Measurements from ENCODE around the gene GRAMD1A. TPM values are rescaled to one million over a fixed set of nuclear protein-coding genes. Genes with fewer than 3 reads are reported as not detected.
A peak's percentile ranks its signal among the peaks of the same experiment; 100 is the strongest.

GRAMD1A gene
- total RNA-seq, 1 donor from 2014 or later: 27.2 TPM

- no peaks in the 10 kb centered on the region for H3K9me3 ChIP-seq (ENCODE audit: low read depth)
- Mint-ChIP-seq H3K9me3 (peaks cover 4% of the 10 kb centered on the region), H3K4me3 (no peak overlapping the region), H3K4me1 (peaks cover 14% of the 10 kb centered on the region), H3K27me3 (ENCODE audit: insufficient read depth, low read depth) (peaks cover 4% of the 10 kb centered on the region), H3K27ac (no peak overlapping the region), H3K36me3 (no peaks in the 10 kb centered on the region)
- peaks cover 20% of the 10 kb centered on the region for H3F3A ChIP-seq (ENCODE audit: low read depth)
- H3K79me2 ChIP-seq (ENCODE audit: low read depth): no peaks in the 10 kb centered on the region
- no peaks in the 10 kb centered on the region for H4K20me1 ChIP-seq (ENCODE audit: low read depth)
- no peak overlapping the region for H2AFZ ChIP-seq (replicated peaks)
- H3K4me1 ChIP-seq: peaks cover 14% of the 10 kb centered on the region
- no peak overlapping the region for H3K9ac ChIP-seq
- no peak overlapping the region for H3K27ac ChIP-seq
- H3K36me3 ChIP-seq: no peaks in the 10 kb centered on the region
- peaks cover 17% of the 10 kb centered on the region for H3K27me3 ChIP-seq
- no peak overlapping the region for H3K4me2 ChIP-seq
- H3K4me3 ChIP-seq: no peak overlapping the region
- no peak for DNase-seq (ENCODE audit: low spot score)
- no peak for TF ChIP-seq EZH2phosphoT487 (IDR thresholded peaks at IDR 0.05)
- TF ChIP-seq EZH2 (IDR thresholded peaks at IDR 0.05): no peak
- TF ChIP-seq, protein P1, sequence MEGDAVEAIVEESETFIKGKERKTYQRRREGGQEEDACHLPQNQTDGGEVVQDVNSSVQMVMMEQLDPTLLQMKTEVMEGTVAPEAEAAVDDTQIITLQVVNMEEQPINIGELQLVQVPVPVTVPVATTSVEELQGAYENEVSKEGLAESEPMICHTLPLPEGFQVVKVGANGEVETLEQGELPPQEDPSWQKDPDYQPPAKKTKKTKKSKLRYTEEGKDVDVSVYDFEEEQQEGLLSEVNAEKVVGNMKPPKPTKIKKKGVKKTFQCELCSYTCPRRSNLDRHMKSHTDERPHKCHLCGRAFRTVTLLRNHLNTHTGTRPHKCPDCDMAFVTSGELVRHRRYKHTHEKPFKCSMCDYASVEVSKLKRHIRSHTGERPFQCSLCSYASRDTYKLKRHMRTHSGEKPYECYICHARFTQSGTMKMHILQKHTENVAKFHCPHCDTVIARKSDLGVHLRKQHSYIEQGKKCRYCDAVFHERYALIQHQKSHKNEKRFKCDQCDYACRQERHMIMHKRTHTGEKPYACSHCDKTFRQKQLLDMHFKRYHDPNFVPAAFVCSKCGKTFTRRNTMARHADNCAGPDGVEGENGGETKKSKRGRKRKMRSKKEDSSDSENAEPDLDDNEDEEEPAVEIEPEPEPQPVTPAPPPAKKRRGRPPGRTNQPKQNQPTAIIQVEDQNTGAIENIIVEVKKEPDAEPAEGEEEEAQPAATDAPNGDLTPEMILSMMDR (IDR thresholded peaks at IDR 0.05): no peak
Measured at GRCh38 chr19:35065574-35065973, 65.5 kb downstream of the GRAMD1A start.

- Histone ChIP-seq H4K20me1 (ENCODE audit: low read depth) (no peaks in the 10 kb centered on the region), H3K4me1 (peaks cover 14% of the 10 kb centered on the region), H3K36me3 (no peaks in the 10 kb centered on the region), H3K9me3 (ENCODE audit: low read depth) (no peaks in the 10 kb centered on the region), H2AFZ (replicated peaks) (no peak overlapping the region), H3K79me2 (ENCODE audit: low read depth) (no peaks in the 10 kb centered on the region), H3K27ac (no peak overlapping the region), H3K27me3 (peaks cover 17% of the 10 kb centered on the region), H3K9ac (no peak overlapping the region), H3K4me3 (no peak overlapping the region), H3K4me2 (no peak overlapping the region), H3F3A (ENCODE audit: low read depth) (peaks cover 20% of the 10 kb centered on the region)
- peaks cover 4% of the 10 kb centered on the region for H3K27me3 Mint-ChIP-seq (ENCODE audit: insufficient read depth, low read depth)
- TF ChIP-seq EZH2phosphoT487 (IDR thresholded peaks at IDR 0.05) (no peak), EZH2 (IDR thresholded peaks at IDR 0.05) (no peak)
- TF ChIP-seq, protein P1 (IDR thresholded peaks at IDR 0.05): no peak
- no peak overlapping the region for H3K27ac Mint-ChIP-seq
- H3K9me3 Mint-ChIP-seq: peaks cover 4% of the 10 kb centered on the region
- no peak overlapping the region for H3K4me3 Mint-ChIP-seq
- peaks cover 14% of the 10 kb centered on the region for H3K4me1 Mint-ChIP-seq
- no peak for DNase-seq (ENCODE audit: low spot score)
- H3K36me3 Mint-ChIP-seq: no peaks in the 10 kb centered on the region
Measured at GRCh38 chr19:35066121-35066520, 66.0 kb downstream of the GRAMD1A start.

GRCh38 chr19:35066691-35067563 lies 66.8 kb downstream of the GRAMD1A start:
- no peaks in the 10 kb centered on the region for H3K9me3 ChIP-seq (ENCODE audit: low read depth)
- H3K4me3 Mint-ChIP-seq: no peak overlapping the region
- no peaks in the 10 kb centered on the region for H3K36me3 ChIP-seq
- no peak overlapping the region for H3K27ac Mint-ChIP-seq
- peak; percentile 92 for DNase-seq (ENCODE audit: low spot score)
- H3K36me3 Mint-ChIP-seq: no peaks in the 10 kb centered on the region
- H3K4me2 ChIP-seq: no peak overlapping the region
- H3K9ac ChIP-seq: no peak overlapping the region
- H3K9me3 Mint-ChIP-seq: peaks cover 4% of the 10 kb centered on the region
- no peaks in the 10 kb centered on the region for H4K20me1 ChIP-seq (ENCODE audit: low read depth)
- H3K4me3 ChIP-seq: no peak overlapping the region
- peaks cover 17% of the 10 kb centered on the region for H3K27me3 ChIP-seq
- peaks cover 14% of the 10 kb centered on the region for H3K4me1 Mint-ChIP-seq
- TF ChIP-seq, protein P1 (IDR thresholded peaks at IDR 0.05): peak; percentile 88
- TF ChIP-seq EZH2phosphoT487 (IDR thresholded peaks at IDR 0.05) (no peak), EZH2 (IDR thresholded peaks at IDR 0.05) (no peak)
- H2AFZ ChIP-seq (replicated peaks): no peak overlapping the region
- peaks cover 14% of the 10 kb centered on the region for H3K4me1 ChIP-seq
- peaks cover 4% of the 10 kb centered on the region for H3K27me3 Mint-ChIP-seq (ENCODE audit: insufficient read depth, low read depth)
- no peak overlapping the region for H3K27ac ChIP-seq
- peaks cover 20% of the 10 kb centered on the region for H3F3A ChIP-seq (ENCODE audit: low read depth)
- no peaks in the 10 kb centered on the region for H3K79me2 ChIP-seq (ENCODE audit: low read depth)
